ENCODE measurements around the gene REPS2. TPM values are rescaled to one million over a fixed set of nuclear protein-coding genes. Genes with fewer than 3 reads are reported as not detected.
A peak's percentile ranks its signal among the peaks of the same experiment; 100 is the strongest.

The REPS2 gene
- total RNA-seq, 5 donors from 2014 or later (not counting 1 experiment from before 2014, with no cell fraction given) = 0.38 to 0.70 (median 0.66) TPM

- no peak for DNase-seq
- no peaks in the 10 kb centered on the region for H3K4me1 Mint-ChIP-seq
- Histone ChIP-seq H3K9me3 (no peaks in the 10 kb centered on the region), H3K4me3 (ENCODE audit: control insufficient read depth in 1 of 2, extremely low read depth in 1 of 2, low read length in 1 of 2) (no peak overlapping the region), H3K4me1 (ENCODE audit: control insufficient read depth in 1 of 2, extremely low read depth in 1 of 2, insufficient read depth in 2 of 2, low read length in 2 of 2) (no peaks in the 10 kb centered on the region), H3K36me3 (ENCODE audit: control insufficient read depth in 2 of 2, extremely low read depth in 1 of 2, insufficient read depth in 1 of 2, low read length in 1 of 2) (no peaks in the 10 kb centered on the region), H3K27me3 (replicated peaks in 1 of 2; ENCODE audit: control insufficient read depth in 2 of 2, extremely low read depth in 1 of 2, insufficient read depth in 2 of 2, low read length in 1 of 2) (no peaks in the 10 kb centered on the region), H3K27ac (ENCODE audit: low read length) (no peak overlapping the region)
- H3K36me3 Mint-ChIP-seq = no peaks in the 10 kb centered on the region
- ChIA-PET POLR2A (no interaction called here), CTCF (no interaction called here)
- no CpG with 5 or more reads among the region's 3 CpGs for WGBS (ENCODE audit: insufficient coverage)
- no peak overlapping the region for H3K4me3 Mint-ChIP-seq
- H3K9me3 Mint-ChIP-seq = no peaks in the 10 kb centered on the region
- H3K27me3 Mint-ChIP-seq = peaks cover 0 to 15% of the 10 kb centered on the region in 2 donors
- H3K27ac Mint-ChIP-seq = no peak overlapping the region
- no peak for ATAC-seq (replicated peaks in 1 of 4)
Measured at GRCh38 chrX:16931855-16932575, 14.4 kb upstream of the REPS2 start.

GRCh38 chrX:16934185-16934584 is 12.3 kb upstream of the REPS2 start:
- Mint-ChIP-seq H3K9me3 (peaks cover 0 to 4% (median 0%) of the 10 kb centered on the region in 3 donors), H3K4me3 (no peak overlapping the region), H3K4me1 (no peaks in the 10 kb centered on the region), H3K36me3 (no peaks in the 10 kb centered on the region), H3K27me3 (peaks cover 0 to 19% of the 10 kb centered on the region in 2 donors), H3K27ac (no peak overlapping the region)
- no peak for ATAC-seq (replicated peaks in 1 of 4)
- no CpG with 5 or more reads among the region's 3 CpGs for WGBS (ENCODE audit: insufficient coverage)
- no peaks in the 10 kb centered on the region for H3K4me1 ChIP-seq (ENCODE audit: control insufficient read depth in 1 of 2, extremely low read depth in 1 of 2, insufficient read depth in 2 of 2, low read length in 2 of 2)
- DNase-seq = no peak
- H3K27me3 ChIP-seq (replicated peaks in 1 of 2; ENCODE audit: control insufficient read depth in 2 of 2, extremely low read depth in 1 of 2, insufficient read depth in 2 of 2, low read length in 1 of 2) = no peaks in the 10 kb centered on the region
- H3K9me3 ChIP-seq = no peaks in the 10 kb centered on the region
- no peak overlapping the region for H3K27ac ChIP-seq (ENCODE audit: low read length)
- H3K4me3 ChIP-seq (ENCODE audit: control insufficient read depth in 1 of 2, extremely low read depth in 1 of 2, low read length in 1 of 2) = no peak overlapping the region
- ChIA-PET CTCF (no interaction called here), POLR2A (interaction anchor here in 1 of 2 donors (0.6 kb wide), 1 partner anchor 56 kb away, joined by 4 read pairs; no protein-coding TSS in a partner anchor)
- no peaks in the 10 kb centered on the region for H3K36me3 ChIP-seq (ENCODE audit: control insufficient read depth in 2 of 2, extremely low read depth in 1 of 2, insufficient read depth in 1 of 2, low read length in 1 of 2)

- Histone ChIP-seq H3K27ac (ENCODE audit: low read length) (no peak overlapping the region), H3K36me3 (ENCODE audit: control insufficient read depth in 2 of 2, extremely low read depth in 1 of 2, insufficient read depth in 1 of 2, low read length in 1 of 2) (no peaks in the 10 kb centered on the region), H3K4me3 (ENCODE audit: control insufficient read depth in 1 of 2, extremely low read depth in 1 of 2, low read length in 1 of 2) (peak overlapping the region; percentile 49 to 51), H3K27me3 (replicated peaks in 1 of 2; ENCODE audit: control insufficient read depth in 2 of 2, extremely low read depth in 1 of 2, insufficient read depth in 2 of 2, low read length in 1 of 2) (peaks cover 0 to 3% of the 10 kb centered on the region in 2 experiments), H3K9me3 (no peaks in the 10 kb centered on the region), H3K4me1 (ENCODE audit: control insufficient read depth in 1 of 2, extremely low read depth in 1 of 2, insufficient read depth in 2 of 2, low read length in 2 of 2) (peaks cover 0 to 11% of the 10 kb centered on the region in 2 experiments)
- Mint-ChIP-seq H3K36me3 (no peaks in the 10 kb centered on the region), H3K4me3 (peak overlapping the region; percentile 73 to 78 (median 76)), H3K27me3 (peaks cover 5 to 21% of the 10 kb centered on the region in 2 donors), H3K4me1 (peaks cover 0 to 4% (median 1%) of the 10 kb centered on the region in 3 donors), H3K9me3 (peaks cover 0 to 10% (median 0%) of the 10 kb centered on the region in 3 donors), H3K27ac (no peak overlapping the region)
- DNase-seq (peak in 12 of 35 experiments; percentile 0 to 15 (median 4)), ATAC-seq (replicated peaks in 1 of 4) (peak; percentile 7 to 32 (median 28))
- POLR2A ChIA-PET = no interaction called here
- 1% methylated on average over 29 of the region's 43 CpGs for WGBS (ENCODE audit: insufficient coverage)
- CTCF ChIA-PET = interaction anchor here in 1 of 2 donors (0.6 kb wide), 1 partner anchor 64 kb away, joined by 3 read pairs; no protein-coding TSS in a partner anchor
Measured at GRCh38 chrX:16946971-16947562, 609 bp downstream of the REPS2 start.

- CTCF ChIA-PET = no interaction called here
- Histone ChIP-seq H3K4me3 (ENCODE audit: control insufficient read depth in 1 of 2, extremely low read depth in 1 of 2, low read length in 1 of 2) (no peak overlapping the region), H3K27ac (ENCODE audit: low read length) (no peak overlapping the region), H3K36me3 (ENCODE audit: control insufficient read depth in 2 of 2, extremely low read depth in 1 of 2, insufficient read depth in 1 of 2, low read length in 1 of 2) (no peaks in the 10 kb centered on the region), H3K4me1 (ENCODE audit: control insufficient read depth in 1 of 2, extremely low read depth in 1 of 2, insufficient read depth in 2 of 2, low read length in 2 of 2) (peaks cover 0 to 11% of the 10 kb centered on the region in 2 experiments), H3K27me3 (replicated peaks in 1 of 2; ENCODE audit: control insufficient read depth in 2 of 2, extremely low read depth in 1 of 2, insufficient read depth in 2 of 2, low read length in 1 of 2) (peaks cover 0 to 5% of the 10 kb centered on the region in 2 experiments), H3K9me3 (no peaks in the 10 kb centered on the region)
- Mint-ChIP-seq H3K27ac (no peak overlapping the region), H3K4me3 (no peak overlapping the region), H3K36me3 (no peaks in the 10 kb centered on the region), H3K4me1 (peaks cover 0 to 6% (median 1%) of the 10 kb centered on the region in 3 donors), H3K9me3 (no peaks in the 10 kb centered on the region), H3K27me3 (peaks cover 5 to 31% of the 10 kb centered on the region in 2 donors)
- no CpG with 5 or more reads among the region's 4 CpGs for WGBS (ENCODE audit: insufficient coverage)
- ATAC-seq (replicated peaks in 1 of 4) (no peak), DNase-seq (no peak)
- POLR2A ChIA-PET = no interaction called here
Measured at GRCh38 chrX:16950423-16950822, 4.0 kb downstream of the REPS2 start.

- Mint-ChIP-seq H3K4me3 (no peak overlapping the region), H3K27ac (no peak overlapping the region), H3K27me3 (peaks cover 12 to 36% of the 10 kb centered on the region in 2 donors), H3K36me3 (no peaks in the 10 kb centered on the region), H3K4me1 (peaks cover 0 to 5% (median 0%) of the 10 kb centered on the region in 3 donors), H3K9me3 (no peaks in the 10 kb centered on the region)
- CTCF ChIA-PET = no interaction called here
- Histone ChIP-seq H3K27me3 (replicated peaks in 1 of 2; ENCODE audit: control insufficient read depth in 2 of 2, extremely low read depth in 1 of 2, insufficient read depth in 2 of 2, low read length in 1 of 2) (peaks cover 0 to 9% of the 10 kb centered on the region in 2 experiments), H3K4me3 (ENCODE audit: control insufficient read depth in 1 of 2, extremely low read depth in 1 of 2, low read length in 1 of 2) (no peak overlapping the region), H3K27ac (ENCODE audit: low read length) (no peak overlapping the region), H3K4me1 (ENCODE audit: control insufficient read depth in 1 of 2, extremely low read depth in 1 of 2, insufficient read depth in 2 of 2, low read length in 2 of 2) (peaks cover 0 to 4% of the 10 kb centered on the region in 2 experiments), H3K36me3 (ENCODE audit: control insufficient read depth in 2 of 2, extremely low read depth in 1 of 2, insufficient read depth in 1 of 2, low read length in 1 of 2) (no peaks in the 10 kb centered on the region), H3K9me3 (no peaks in the 10 kb centered on the region)
- no peak for ATAC-seq (replicated peaks in 1 of 4)
- no peak for DNase-seq
- no CpG with 5 or more reads among the region's 7 CpGs for WGBS (ENCODE audit: insufficient coverage)
- POLR2A ChIA-PET = no interaction called here
Measured at GRCh38 chrX:16953606-16954211, 7.3 kb downstream of the REPS2 start.

- DNase-seq (no peak), ATAC-seq (replicated peaks in 1 of 4) (no peak)
- no peak overlapping the region for H3K4me3 Mint-ChIP-seq
- ChIA-PET CTCF (no interaction called here), POLR2A (no interaction called here)
- H3K27ac Mint-ChIP-seq = no peak overlapping the region
- H3K4me1 ChIP-seq (ENCODE audit: control insufficient read depth in 1 of 2, extremely low read depth in 1 of 2, insufficient read depth in 2 of 2, low read length in 2 of 2) = peaks cover 0 to 4% of the 10 kb centered on the region in 2 experiments
- peaks cover 0 to 5% (median 0%) of the 10 kb centered on the region in 3 donors for H3K4me1 Mint-ChIP-seq
- no peaks in the 10 kb centered on the region for H3K36me3 Mint-ChIP-seq
- no CpG with 5 or more reads among the region's 3 CpGs for WGBS (ENCODE audit: insufficient coverage)
- H3K27ac ChIP-seq (ENCODE audit: low read length) = no peak overlapping the region
- H3K27me3 Mint-ChIP-seq = peaks cover 7 to 32% of the 10 kb centered on the region in 2 donors
- no peaks in the 10 kb centered on the region for H3K9me3 ChIP-seq
- H3K4me3 ChIP-seq (ENCODE audit: control insufficient read depth in 1 of 2, extremely low read depth in 1 of 2, low read length in 1 of 2) = no peak overlapping the region
- H3K36me3 ChIP-seq (ENCODE audit: control insufficient read depth in 2 of 2, extremely low read depth in 1 of 2, insufficient read depth in 1 of 2, low read length in 1 of 2) = no peaks in the 10 kb centered on the region
- no peaks in the 10 kb centered on the region for H3K9me3 Mint-ChIP-seq
- H3K27me3 ChIP-seq (replicated peaks in 1 of 2; ENCODE audit: control insufficient read depth in 2 of 2, extremely low read depth in 1 of 2, insufficient read depth in 2 of 2, low read length in 1 of 2) = peaks cover 0 to 7% of the 10 kb centered on the region in 2 experiments
Measured at GRCh38 chrX:16957751-16958150, 11.3 kb downstream of the REPS2 start.
